K562 (cell line): ENCODE data around the gene TFB2M. TPM values are rescaled to one million over a fixed set of nuclear protein-coding genes. Genes with fewer than 3 reads are reported as not detected.

Experiments used
- ARNT ChIP-seq, 2 experiments: fragments of 450-650 bp; IDR thresholded peaks; 2 replicates each; pipeline ENCODE4 v1.6.1; 2016; ENCODE audit warnings: mild to moderate bottlenecking in 1 of 2
- DPF2 ChIP-seq: fragments of 450-650 bp; IDR thresholded peaks from 2 replicates; pipeline ENCODE4 v1.6.1; 2016
- ELF2 ChIP-seq: fragments of 250-450 bp; sonication (Bioruptor Pico); IDR thresholded peaks from 2 replicates; pipeline ENCODE4 v1.5.0; 2021; ENCODE audit warnings: mild to moderate bottlenecking
- HDGF ChIP-seq: fragments of 450-650 bp; IDR thresholded peaks from 2 replicates; pipeline ENCODE4 v1.6.1; 2016
- HNRNPLL ChIP-seq: fragments of 200-400 bp; formaldehyde crosslinking; IDR thresholded peaks from 2 replicates; pipeline ENCODE4 v1.6.1; 2017; ENCODE audit warnings: low read length, low read depth, mild to moderate bottlenecking; ENCODE audit not compliant: poor library complexity, severe bottlenecking
- L3MBTL2 ChIP-seq: fragments of 450-650 bp; IDR thresholded peaks from 2 replicates; pipeline ENCODE4 v1.6.1; 2016; ENCODE audit warnings: mild to moderate bottlenecking, moderate library complexity
- NONO ChIP-seq, 2 experiments: fragments of 200-400 bp in 1 of 2; fragments of 450-650 bp in 1 of 2; formaldehyde crosslinking in 1 of 2; IDR thresholded peaks; 2 replicates each; pipeline ENCODE4 v1.6.1; 2017; ENCODE audit warnings: low read depth in 2 of 2, mild to moderate bottlenecking in 2 of 2, moderate library complexity in 2 of 2, low read length in 1 of 2
- NUFIP1 ChIP-seq: fragments of 450-650 bp; IDR thresholded peaks from 2 replicates; pipeline ENCODE4 v1.6.1; 2018; ENCODE audit not compliant: partially characterized antibody
- PHB ChIP-seq: fragments of 250-450 bp; sonication (Bioruptor Pico); IDR thresholded peaks from 2 replicates; pipeline ENCODE4 v1.5.0; 2021
- SRSF7 ChIP-seq: fragments of 200-400 bp; formaldehyde crosslinking; optimal IDR thresholded peaks from 2 replicates; pipeline ENCODE3; 2017; ENCODE audit warnings: mild to moderate bottlenecking, low read depth, low read length
- SUPT5H ChIP-seq: fragments of 450-650 bp; IDR thresholded peaks from 2 replicates; pipeline ENCODE4 v1.6.1; 2016
- TCF7 ChIP-seq: sonication (generic); IDR thresholded peaks from 2 replicates; pipeline ENCODE4 v1.6.1; 2016; ENCODE audit warnings: antibody characterized with exemption, borderline replicate concordance
- TFAM ChIP-seq: fragments of 250-450 bp; sonication (Bioruptor Pico); conservative IDR thresholded peaks from 2 replicates; pipeline ENCODE4 v1.5.0; 2021; ENCODE audit warnings: mild to moderate bottlenecking, moderate library complexity
- ZKSCAN8 ChIP-seq: fragments of 200-800 bp; sonication (Bioruptor generic); IDR thresholded peaks from 2 replicates; pipeline ENCODE4 v1.6.1; 2016; ENCODE audit warnings: missing genetic modification characterization, missing compliant biosample characterization
- ZNF324 ChIP-seq: fragments of 250-450 bp; sonication (Bioruptor Pico); IDR thresholded peaks from 2 replicates; pipeline ENCODE4 v1.4.0; 2020; ENCODE audit warnings: mild to moderate bottlenecking
- polyA plus RNA-seq, 8 experiments: library from polyadenylated mRNA; depleted of rRNA in 4 of 8; stranded (reverse) in 5 of 8; unstranded in 3 of 8; fragments of >200 nt; fragmentation: Nextera tagmentation in 2 of 8; fragmentation: Illumina TruSeq in 1 of 8; extraction: Ambion mirVana in 2 of 8; extraction: Trizol in 1 of 8; gene quantifications; 2 replicates each; pipeline versions ENCODE4 v1.2.1 to v1.2.3, GENCODE V29; 2011 to 2014; ENCODE audit warnings: inconsistent platforms in 1 of 8, missing spikeins in 1 of 8
- total RNA-seq, 7 experiments: library from RNA; depleted of rRNA in 6 of 7; stranded (reverse); fragments of >200 nt in 6 of 7; fragmentation: Illumina TruSeq in 2 of 7; extraction: Trizol in 2 of 7; gene quantifications; 2 replicates each; pipeline versions ENCODE4 v1.2.1 to v1.2.3, GENCODE V29; 2011 to 2021; ENCODE audit warnings: low replicate concordance in 1 of 7
- TF ChIP-seq, protein P1 (sequence below): fragments of 450-650 bp; IDR thresholded peaks from 2 replicates; pipeline ENCODE4 v1.7.1; 2018; ENCODE audit warnings: mild to moderate bottlenecking, low read depth; ENCODE audit not compliant: partially characterized antibody
- TF ChIP-seq, protein P2 (sequence below): fragments of 450-650 bp; IDR thresholded peaks from 2 replicates; pipeline ENCODE4 v1.6.1; 2016; ENCODE audit warnings: low read depth

TFB2M gene
- total and polyA plus RNA-seq, 9 of the 15 experiments (the other 6 are each of a cell fraction or from before 2014, with no cell fraction given) = 55.1 to 162 (median 70.6) TPM

DNA sequence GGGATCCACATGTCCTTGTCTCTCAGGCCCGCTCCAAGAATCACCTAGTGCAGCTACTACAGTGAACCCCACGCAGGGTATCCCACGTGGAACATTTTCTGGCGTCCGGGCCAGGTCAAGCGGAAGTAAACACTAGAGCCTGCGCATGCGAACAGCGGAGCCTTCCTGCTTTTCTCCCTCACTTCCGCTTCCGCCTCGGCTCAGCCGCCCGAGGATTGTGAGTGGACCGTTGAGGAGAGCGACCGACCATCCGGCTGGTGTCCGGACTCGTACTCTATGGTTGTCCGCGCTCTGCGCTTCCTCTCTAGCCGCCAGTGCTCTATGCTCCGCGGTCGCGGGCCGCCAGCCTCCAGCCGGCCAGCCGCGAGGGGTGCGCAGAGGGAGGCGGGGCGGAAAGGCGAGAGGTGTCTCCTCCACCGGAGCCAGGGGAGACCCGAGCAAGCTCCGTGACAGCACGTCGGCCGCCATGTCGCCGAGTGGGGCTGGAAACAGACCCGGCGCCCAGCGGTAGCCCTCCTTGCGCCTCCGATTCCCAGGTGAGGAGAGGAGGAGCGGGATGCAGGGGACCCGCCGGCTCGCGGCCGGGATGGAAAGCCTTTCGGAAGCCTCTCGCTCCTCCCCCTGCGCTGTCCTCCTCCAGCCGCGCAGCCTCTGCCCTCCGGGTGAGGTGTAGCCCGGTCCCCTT, at the start of gene TFB2M, which contains the start of gene CNST (continued):
- TF ChIP-seq, protein P1, sequence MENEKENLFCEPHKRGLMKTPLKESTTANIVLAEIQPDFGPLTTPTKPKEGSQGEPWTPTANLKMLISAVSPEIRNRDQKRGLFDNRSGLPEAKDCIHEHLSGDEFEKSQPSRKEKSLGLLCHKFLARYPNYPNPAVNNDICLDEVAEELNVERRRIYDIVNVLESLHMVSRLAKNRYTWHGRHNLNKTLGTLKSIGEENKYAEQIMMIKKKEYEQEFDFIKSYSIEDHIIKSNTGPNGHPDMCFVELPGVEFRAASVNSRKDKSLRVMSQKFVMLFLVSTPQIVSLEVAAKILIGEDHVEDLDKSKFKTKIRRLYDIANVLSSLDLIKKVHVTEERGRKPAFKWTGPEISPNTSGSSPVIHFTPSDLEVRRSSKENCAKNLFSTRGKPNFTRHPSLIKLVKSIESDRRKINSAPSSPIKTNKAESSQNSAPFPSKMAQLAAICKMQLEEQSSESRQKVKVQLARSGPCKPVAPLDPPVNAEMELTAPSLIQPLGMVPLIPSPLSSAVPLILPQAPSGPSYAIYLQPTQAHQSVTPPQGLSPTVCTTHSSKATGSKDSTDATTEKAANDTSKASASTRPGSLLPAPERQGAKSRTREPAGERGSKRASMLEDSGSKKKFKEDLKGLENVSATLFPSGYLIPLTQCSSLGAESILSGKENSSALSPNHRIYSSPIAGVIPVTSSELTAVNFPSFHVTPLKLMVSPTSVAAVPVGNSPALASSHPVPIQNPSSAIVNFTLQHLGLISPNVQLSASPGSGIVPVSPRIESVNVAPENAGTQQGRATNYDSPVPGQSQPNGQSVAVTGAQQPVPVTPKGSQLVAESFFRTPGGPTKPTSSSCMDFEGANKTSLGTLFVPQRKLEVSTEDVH = peak; percentile 98
- TF ChIP-seq, protein P2, sequence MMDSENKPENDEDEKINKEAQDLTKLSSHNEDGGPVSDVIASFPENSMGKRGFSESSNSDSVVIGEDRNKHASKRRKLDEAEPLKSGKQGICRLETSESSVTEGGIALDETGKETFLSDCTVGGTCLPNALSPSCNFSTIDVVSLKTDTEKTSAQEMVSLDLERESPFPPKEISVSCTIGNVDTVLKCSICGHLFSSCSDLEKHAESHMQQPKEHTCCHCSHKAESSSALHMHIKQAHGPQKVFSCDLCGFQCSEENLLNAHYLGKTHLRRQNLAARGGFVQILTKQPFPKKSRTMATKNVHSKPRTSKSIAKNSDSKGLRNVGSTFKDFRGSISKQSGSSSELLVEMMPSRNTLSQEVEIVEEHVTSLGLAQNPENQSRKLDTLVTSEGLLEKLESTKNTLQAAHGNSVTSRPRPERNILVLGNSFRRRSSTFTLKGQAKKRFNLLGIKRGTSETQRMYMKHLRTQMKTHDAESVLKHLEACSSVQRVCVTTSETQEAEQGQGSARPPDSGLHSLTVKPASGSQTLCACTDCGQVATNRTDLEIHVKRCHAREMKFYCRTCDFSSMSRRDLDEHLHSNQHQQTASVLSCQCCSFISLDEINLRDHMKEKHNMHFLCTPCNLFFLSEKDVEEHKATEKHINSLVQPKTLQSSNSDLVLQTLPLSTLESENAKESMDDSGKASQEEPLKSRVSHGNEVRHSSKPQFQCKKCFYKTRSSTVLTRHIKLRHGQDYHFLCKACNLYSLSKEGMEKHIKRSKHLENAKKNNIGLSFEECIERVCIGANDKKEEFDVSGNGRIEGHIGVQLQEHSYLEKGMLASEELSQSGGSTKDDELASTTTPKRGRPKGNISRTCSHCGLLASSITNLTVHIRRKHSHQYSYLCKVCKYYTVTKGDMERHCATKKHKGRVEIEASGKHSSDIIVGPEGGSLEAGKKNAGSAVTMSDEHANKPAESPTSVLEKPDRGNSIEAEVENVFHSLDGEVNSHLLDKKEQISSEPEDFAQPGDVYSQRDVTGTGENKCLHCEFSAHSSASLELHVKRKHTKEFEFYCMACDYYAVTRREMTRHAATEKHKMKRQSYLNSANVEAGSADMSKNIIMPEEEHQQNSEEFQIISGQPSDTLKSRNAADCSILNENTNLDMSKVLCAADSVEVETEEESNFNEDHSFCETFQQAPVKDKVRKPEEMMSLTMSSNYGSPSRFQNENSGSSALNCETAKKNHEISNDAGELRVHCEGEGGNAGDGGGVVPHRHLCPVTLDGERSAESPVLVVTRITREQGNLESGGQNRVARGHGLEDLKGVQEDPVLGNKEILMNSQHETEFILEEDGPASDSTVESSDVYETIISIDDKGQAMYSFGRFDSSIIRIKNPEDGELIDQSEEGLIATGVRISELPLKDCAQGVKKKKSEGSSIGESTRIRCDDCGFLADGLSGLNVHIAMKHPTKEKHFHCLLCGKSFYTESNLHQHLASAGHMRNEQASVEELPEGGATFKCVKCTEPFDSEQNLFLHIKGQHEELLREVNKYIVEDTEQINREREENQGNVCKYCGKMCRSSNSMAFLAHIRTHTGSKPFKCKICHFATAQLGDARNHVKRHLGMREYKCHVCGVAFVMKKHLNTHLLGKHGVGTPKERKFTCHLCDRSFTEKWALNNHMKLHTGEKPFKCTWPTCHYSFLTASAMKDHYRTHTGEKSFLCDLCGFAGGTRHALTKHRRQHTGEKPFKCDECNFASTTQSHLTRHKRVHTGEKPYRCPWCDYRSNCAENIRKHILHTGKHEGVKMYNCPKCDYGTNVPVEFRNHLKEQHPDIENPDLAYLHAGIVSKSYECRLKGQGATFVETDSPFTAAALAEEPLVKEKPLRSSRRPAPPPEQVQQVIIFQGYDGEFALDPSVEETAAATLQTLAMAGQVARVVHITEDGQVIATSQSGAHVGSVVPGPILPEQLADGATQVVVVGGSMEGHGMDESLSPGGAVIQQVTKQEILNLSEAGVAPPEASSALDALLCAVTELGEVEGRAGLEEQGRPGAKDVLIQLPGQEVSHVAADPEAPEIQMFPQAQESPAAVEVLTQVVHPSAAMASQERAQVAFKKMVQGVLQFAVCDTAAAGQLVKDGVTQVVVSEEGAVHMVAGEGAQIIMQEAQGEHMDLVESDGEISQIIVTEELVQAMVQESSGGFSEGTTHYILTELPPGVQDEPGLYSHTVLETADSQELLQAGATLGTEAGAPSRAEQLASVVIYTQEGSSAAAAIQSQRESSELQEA = no peak
- TF ChIP-seq L3MBTL2 (peak; percentile 51; the same call in 1 of the 2 replicates), DPF2 (no peak), ZKSCAN8 (CRISPR knock-in tag) (no peak), ELF2 (CRISPR knock-in tag) (peak; percentile 95), ZNF324 (CRISPR knock-in tag) (no peak), TFAM (CRISPR knock-in tag) (no peak), TCF7 (no peak), SRSF7 (no peak), SUPT5H (peak; percentile 91), NONO (IDR thresholded peaks at IDR 0.05; ENCODE audit: low read depth in 2 of 2, low read length in 1 of 2) (peak in 1 of 2 experiments; percentile 19; a peak in 1 of 4 replicates), HNRNPLL (peak; percentile 92), HDGF (no peak), NUFIP1 (no peak), ARNT (IDR thresholded peaks at IDR 0.05) (0 out of 4 replicates have a peak, but pooled peaks of 1 of the 2 experiments have one; percentile 4), PHB (CRISPR knock-in tag) (peak; percentile 45; the same call in 1 of the 2 replicates)
